HG03139 (cell line): ENCODE measurements around the gene DHPS.

Experiments used
- ATAC-seq: cut with Tn5 transposase; IDR thresholded peaks from one replicate; pipeline ENCODE4 v1.9.1; 2021; ENCODE audit not compliant: unreplicated experiment

DHPS gene

GRCh38 chr19:12675940-12676339 is 5.7 kb downstream of the DHPS start:
- no peak for ATAC-seq

GRCh38 chr19:12675399-12675798 is 6.3 kb downstream of the DHPS start:
- no peak for ATAC-seq

GRCh38 chr19:12672744-12673143 is 8.9 kb downstream of the DHPS start:
- no peak for ATAC-seq

GRCh38 chr19:12670159-12670928 is 11.3 kb downstream of the DHPS start:
- ATAC-seq = no peak

GRCh38 chr19:12669270-12670158 is 12.2 kb downstream of the DHPS start:
- no peak for ATAC-seq

GRCh38 chr19:12668932-12669269 is 12.8 kb downstream of the DHPS start:
- no peak for ATAC-seq

GRCh38 chr19:12668346-12668745 is 13.3 kb downstream of the DHPS start:
- no peak for ATAC-seq

- no peak for ATAC-seq
Observed at GRCh38 chr19:12667731-12668302, 13.9 kb downstream of the DHPS start.

- ATAC-seq = no peak
Observed at GRCh38 chr19:12666265-12667048, 15.2 kb downstream of the DHPS start, which contains the start of the genes MAN2B1 and WDR83. Gene MAN2B1 (minus strand): TSS chr19:12666742. CDS start chr19:12666701, 41 bp downstream. Gene WDR83 (plus strand): TSS chr19:12666807. CDS start chr19:12669791, 2,984 bp downstream.

GRCh38 chr19:12665671-12666264 is 15.9 kb downstream of the DHPS start:
- no peak for ATAC-seq

- no peak for ATAC-seq
Observed at GRCh38 chr19:12665281-12665573, 16.5 kb downstream of the DHPS start.

- ATAC-seq = no peak
Observed at GRCh38 chr19:12664406-12665280, 17.0 kb downstream of the DHPS start.

- ATAC-seq = no peak
Observed at GRCh38 chr19:12660980-12661379, 20.7 kb downstream of the DHPS start.

- no peak for ATAC-seq
Observed at GRCh38 chr19:12657966-12658365, 23.7 kb downstream of the DHPS start.

- no peak for ATAC-seq
Observed at GRCh38 chr19:12656899-12657571, 24.6 kb downstream of the DHPS start.

- ATAC-seq = no peak
Observed at GRCh38 chr19:12655546-12655945, 26.1 kb downstream of the DHPS start.

- ATAC-seq = no peak
Observed at GRCh38 chr19:12652219-12652618, 29.5 kb downstream of the DHPS start.

GRCh38 chr19:12649941-12650340 is 31.7 kb downstream of the DHPS start:
- no peak for ATAC-seq

- no peak for ATAC-seq
Observed at GRCh38 chr19:12648088-12648487, 33.6 kb downstream of the DHPS start.
